IMR-90 (cell line): ENCODE data around the gene ATF5.
"Not testable (repeated sequence)": the region's sequence is repeated elsewhere in the genome, so short reads cannot be mapped to it uniquely, and the experiment has no call there.

Source experiments
- BHLHE40 ChIP-seq: fragments of 150-350 bp; IDR thresholded peaks from 2 replicates; pipeline ENCODE4 v1.6.1; 2016; ENCODE audit warnings: mild to moderate bottlenecking, low read depth, low read length
- CEBPB ChIP-seq: IDR thresholded peaks from 2 replicates; pipeline ENCODE4 v1.6.1; 2012; ENCODE audit warnings: low read depth, low read length, improper control_type of control experiment
- CHD1 ChIP-seq: IDR thresholded peaks from 2 replicates; pipeline ENCODE4 v1.6.1; 2012; ENCODE audit warnings: low read depth, low read length, improper control_type of control experiment
- CTCF ChIP-seq: conservative IDR thresholded peaks from 2 replicates; pipeline ENCODE4 v1.5.1; 2012; ENCODE audit warnings: mild to moderate bottlenecking, low read depth, low read length, improper control_type of control experiment
- FOS ChIP-seq: fragments of 150-350 bp; IDR thresholded peaks from 2 replicates; pipeline ENCODE4 v1.6.1; 2016; ENCODE audit warnings: low read depth, low read length
- MAFK ChIP-seq: IDR thresholded peaks from 2 replicates; pipeline ENCODE4 v1.6.1; 2012; ENCODE audit warnings: low read depth, low read length, improper control_type of control experiment
- MXI1 ChIP-seq: IDR thresholded peaks from 2 replicates; pipeline ENCODE4 v1.6.1; 2012; ENCODE audit warnings: low read depth, mild to moderate bottlenecking, low read length, moderate library complexity, borderline replicate concordance
- POLR2A ChIP-seq: IDR thresholded peaks from 2 replicates; pipeline ENCODE4 v1.6.1; 2012; ENCODE audit warnings: mild to moderate bottlenecking, low read depth, low read length
- RAD21 ChIP-seq: IDR thresholded peaks from 2 replicates; pipeline ENCODE4 v1.6.1; 2012; ENCODE audit warnings: low read length, improper control_type of control experiment
- RFX5 ChIP-seq: IDR thresholded peaks from 2 replicates; pipeline ENCODE4 v1.8.0; 2012; ENCODE audit warnings: low read depth, mild to moderate bottlenecking, low read length, moderate library complexity
- SMC3 ChIP-seq: fragments of 150-350 bp; IDR thresholded peaks from 2 replicates; pipeline ENCODE4 v1.6.1; 2016; ENCODE audit warnings: low read depth, mild to moderate bottlenecking, antibody characterized with exemption, low read length, moderate library complexity
- USF2 ChIP-seq: fragments of 150-350 bp; IDR thresholded peaks from 2 replicates; pipeline ENCODE4 v1.6.1; 2017; ENCODE audit warnings: mild to moderate bottlenecking, antibody characterized with exemption, low read length, low read depth

GRCh38 chr19:49944567-49944966, 15.6 kb downstream of the ATF5 start:
- not testable (repeated sequence) for TF ChIP-seq POLR2A, CTCF, RFX5, USF2, CEBPB, RAD21, CHD1, BHLHE40, SMC3, MAFK, MXI1, FOS
